HEK293 (cell line): ENCODE data around the gene PRCC.

ENCODE experiments used
- HOXA7 ChIP-seq: sonication (generic); formaldehyde crosslinking; IDR thresholded peaks from 2 replicates; pipeline ENCODE4 v1.8.1; 2022; ENCODE audit warnings: missing genetic modification reagents, borderline replicate concordance
- PRDM1 ChIP-seq: fragments of 450-650 bp; formaldehyde crosslinking; IDR thresholded peaks from 2 replicates; pipeline ENCODE4; 2016; ENCODE audit warnings: missing biosample characterization, missing genetic modification characterization
- TCF7L2 ChIP-seq: IDR thresholded peaks from 2 replicates; pipeline ENCODE4 v1.6.1; 2011; ENCODE audit warnings: low read depth, mild to moderate bottlenecking, inconsistent platforms, low read length, moderate library complexity, borderline replicate concordance
- ZBTB7A ChIP-seq: fragments of 450-650 bp; formaldehyde crosslinking; IDR thresholded peaks from 2 replicates; pipeline ENCODE4 v1.5.1; 2016; ENCODE audit warnings: low read depth, missing biosample characterization, missing genetic modification characterization
- ZNF2 ChIP-seq: fragments of 450-650 bp; formaldehyde crosslinking; IDR thresholded peaks from 2 replicates; pipeline ENCODE4 v1.5.1; 2016; ENCODE audit warnings: missing biosample characterization, missing genetic modification characterization
- ZNF274 ChIP-seq, 2 experiments: fragments of 200-500 bp in 1 of 2; fragments of 450-650 bp in 1 of 2; sonication (Bioruptor generic) in 1 of 2; formaldehyde crosslinking in 1 of 2; IDR thresholded peaks; 2 replicates each; pipeline versions ENCODE4 v1.5.1 to v1.6.1; 2014 to 2016; ENCODE audit warnings: borderline replicate concordance in 1 of 2, inconsistent platforms in 1 of 2, low read length in 1 of 2, missing biosample characterization in 1 of 2, missing genetic modification characterization in 1 of 2
- ZNF785 ChIP-seq: fragments of 450-650 bp; formaldehyde crosslinking; IDR thresholded peaks from 2 replicates; pipeline ENCODE4 v1.5.1; 2016; ENCODE audit warnings: missing biosample characterization, missing genetic modification characterization
- ZSCAN16 ChIP-seq: fragments of 450-650 bp; formaldehyde crosslinking; IDR thresholded peaks from 2 replicates; pipeline ENCODE4 v1.5.1; 2016; ENCODE audit warnings: missing biosample characterization, missing genetic modification characterization
- TF ChIP-seq, protein P1 (sequence below): fragments of 450-650 bp; formaldehyde crosslinking; IDR thresholded peaks from 2 replicates; pipeline ENCODE4 v1.5.1; 2016; ENCODE audit warnings: missing biosample characterization, missing genetic modification characterization
- TF ChIP-seq, protein P2 (sequence below): fragments of 450-650 bp; formaldehyde crosslinking; IDR thresholded peaks from 2 replicates; pipeline ENCODE4 v1.5.1; 2016; ENCODE audit warnings: missing biosample characterization, missing genetic modification characterization, low read depth
- TF ChIP-seq, protein P3 (sequence below): fragments of 450-650 bp; formaldehyde crosslinking; conservative IDR thresholded peaks from 2 replicates; pipeline ENCODE4 v1.5.1; 2016; ENCODE audit warnings: low read depth, missing biosample characterization, missing genetic modification characterization
- TF ChIP-seq, protein P4 (sequence below): fragments of 450-650 bp; formaldehyde crosslinking; IDR thresholded peaks from 2 replicates; pipeline ENCODE4 v1.5.1; 2016; ENCODE audit warnings: missing biosample characterization, missing genetic modification characterization

DNA sequence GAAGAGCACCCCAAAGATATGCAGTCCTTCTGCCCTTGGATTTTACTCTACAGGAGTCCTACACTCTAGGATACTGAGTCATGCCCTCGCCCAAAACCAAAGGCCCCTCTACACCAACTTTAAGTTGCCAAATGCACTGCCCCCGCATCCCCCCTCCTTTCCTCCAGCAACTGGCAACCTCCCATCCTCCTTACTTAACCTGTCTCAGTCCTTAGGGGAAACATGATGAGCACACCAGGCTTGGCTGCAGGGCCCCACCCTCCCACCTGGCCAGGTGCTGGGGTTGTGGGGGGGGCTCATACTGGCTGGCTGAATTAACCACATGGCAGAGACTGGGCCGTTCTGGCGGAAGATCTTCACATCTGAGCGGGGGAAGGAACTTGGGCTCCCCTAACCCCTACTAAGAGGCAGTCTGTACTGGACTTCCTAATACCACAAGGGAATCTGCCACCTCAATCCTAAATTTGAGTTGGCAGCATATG, 17.1 kb upstream of the PRCC start:
- TF ChIP-seq, protein P1, sequence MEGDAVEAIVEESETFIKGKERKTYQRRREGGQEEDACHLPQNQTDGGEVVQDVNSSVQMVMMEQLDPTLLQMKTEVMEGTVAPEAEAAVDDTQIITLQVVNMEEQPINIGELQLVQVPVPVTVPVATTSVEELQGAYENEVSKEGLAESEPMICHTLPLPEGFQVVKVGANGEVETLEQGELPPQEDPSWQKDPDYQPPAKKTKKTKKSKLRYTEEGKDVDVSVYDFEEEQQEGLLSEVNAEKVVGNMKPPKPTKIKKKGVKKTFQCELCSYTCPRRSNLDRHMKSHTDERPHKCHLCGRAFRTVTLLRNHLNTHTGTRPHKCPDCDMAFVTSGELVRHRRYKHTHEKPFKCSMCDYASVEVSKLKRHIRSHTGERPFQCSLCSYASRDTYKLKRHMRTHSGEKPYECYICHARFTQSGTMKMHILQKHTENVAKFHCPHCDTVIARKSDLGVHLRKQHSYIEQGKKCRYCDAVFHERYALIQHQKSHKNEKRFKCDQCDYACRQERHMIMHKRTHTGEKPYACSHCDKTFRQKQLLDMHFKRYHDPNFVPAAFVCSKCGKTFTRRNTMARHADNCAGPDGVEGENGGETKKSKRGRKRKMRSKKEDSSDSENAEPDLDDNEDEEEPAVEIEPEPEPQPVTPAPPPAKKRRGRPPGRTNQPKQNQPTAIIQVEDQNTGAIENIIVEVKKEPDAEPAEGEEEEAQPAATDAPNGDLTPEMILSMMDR (tag by site-specific recombination) = no peak
- TF ChIP-seq, protein P2, sequence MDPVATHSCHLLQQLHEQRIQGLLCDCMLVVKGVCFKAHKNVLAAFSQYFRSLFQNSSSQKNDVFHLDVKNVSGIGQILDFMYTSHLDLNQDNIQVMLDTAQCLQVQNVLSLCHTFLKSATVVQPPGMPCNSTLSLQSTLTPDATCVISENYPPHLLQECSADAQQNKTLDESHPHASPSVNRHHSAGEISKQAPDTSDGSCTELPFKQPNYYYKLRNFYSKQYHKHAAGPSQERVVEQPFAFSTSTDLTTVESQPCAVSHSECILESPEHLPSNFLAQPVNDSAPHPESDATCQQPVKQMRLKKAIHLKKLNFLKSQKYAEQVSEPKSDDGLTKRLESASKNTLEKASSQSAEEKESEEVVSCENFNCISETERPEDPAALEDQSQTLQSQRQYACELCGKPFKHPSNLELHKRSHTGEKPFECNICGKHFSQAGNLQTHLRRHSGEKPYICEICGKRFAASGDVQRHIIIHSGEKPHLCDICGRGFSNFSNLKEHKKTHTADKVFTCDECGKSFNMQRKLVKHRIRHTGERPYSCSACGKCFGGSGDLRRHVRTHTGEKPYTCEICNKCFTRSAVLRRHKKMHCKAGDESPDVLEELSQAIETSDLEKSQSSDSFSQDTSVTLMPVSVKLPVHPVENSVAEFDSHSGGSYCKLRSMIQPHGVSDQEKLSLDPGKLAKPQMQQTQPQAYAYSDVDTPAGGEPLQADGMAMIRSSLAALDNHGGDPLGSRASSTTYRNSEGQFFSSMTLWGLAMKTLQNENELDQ (tag by site-specific recombination) = no peak
- no peak for TF ChIP-seq PRDM1 (tag by site-specific recombination)
- no peak for TF ChIP-seq ZBTB7A (tag by site-specific recombination)
- TF ChIP-seq ZNF274 (IDR thresholded peaks at IDR 0.05; ENCODE audit: low read length) = no peak
- no peak for TF ChIP-seq ZNF274 (tag by site-specific recombination; IDR thresholded peaks at IDR 0.05; ENCODE audit: borderline replicate concordance)
- TF ChIP-seq HOXA7 (CRISPR knock-in tag) = no peak
- TF ChIP-seq, protein P3, sequence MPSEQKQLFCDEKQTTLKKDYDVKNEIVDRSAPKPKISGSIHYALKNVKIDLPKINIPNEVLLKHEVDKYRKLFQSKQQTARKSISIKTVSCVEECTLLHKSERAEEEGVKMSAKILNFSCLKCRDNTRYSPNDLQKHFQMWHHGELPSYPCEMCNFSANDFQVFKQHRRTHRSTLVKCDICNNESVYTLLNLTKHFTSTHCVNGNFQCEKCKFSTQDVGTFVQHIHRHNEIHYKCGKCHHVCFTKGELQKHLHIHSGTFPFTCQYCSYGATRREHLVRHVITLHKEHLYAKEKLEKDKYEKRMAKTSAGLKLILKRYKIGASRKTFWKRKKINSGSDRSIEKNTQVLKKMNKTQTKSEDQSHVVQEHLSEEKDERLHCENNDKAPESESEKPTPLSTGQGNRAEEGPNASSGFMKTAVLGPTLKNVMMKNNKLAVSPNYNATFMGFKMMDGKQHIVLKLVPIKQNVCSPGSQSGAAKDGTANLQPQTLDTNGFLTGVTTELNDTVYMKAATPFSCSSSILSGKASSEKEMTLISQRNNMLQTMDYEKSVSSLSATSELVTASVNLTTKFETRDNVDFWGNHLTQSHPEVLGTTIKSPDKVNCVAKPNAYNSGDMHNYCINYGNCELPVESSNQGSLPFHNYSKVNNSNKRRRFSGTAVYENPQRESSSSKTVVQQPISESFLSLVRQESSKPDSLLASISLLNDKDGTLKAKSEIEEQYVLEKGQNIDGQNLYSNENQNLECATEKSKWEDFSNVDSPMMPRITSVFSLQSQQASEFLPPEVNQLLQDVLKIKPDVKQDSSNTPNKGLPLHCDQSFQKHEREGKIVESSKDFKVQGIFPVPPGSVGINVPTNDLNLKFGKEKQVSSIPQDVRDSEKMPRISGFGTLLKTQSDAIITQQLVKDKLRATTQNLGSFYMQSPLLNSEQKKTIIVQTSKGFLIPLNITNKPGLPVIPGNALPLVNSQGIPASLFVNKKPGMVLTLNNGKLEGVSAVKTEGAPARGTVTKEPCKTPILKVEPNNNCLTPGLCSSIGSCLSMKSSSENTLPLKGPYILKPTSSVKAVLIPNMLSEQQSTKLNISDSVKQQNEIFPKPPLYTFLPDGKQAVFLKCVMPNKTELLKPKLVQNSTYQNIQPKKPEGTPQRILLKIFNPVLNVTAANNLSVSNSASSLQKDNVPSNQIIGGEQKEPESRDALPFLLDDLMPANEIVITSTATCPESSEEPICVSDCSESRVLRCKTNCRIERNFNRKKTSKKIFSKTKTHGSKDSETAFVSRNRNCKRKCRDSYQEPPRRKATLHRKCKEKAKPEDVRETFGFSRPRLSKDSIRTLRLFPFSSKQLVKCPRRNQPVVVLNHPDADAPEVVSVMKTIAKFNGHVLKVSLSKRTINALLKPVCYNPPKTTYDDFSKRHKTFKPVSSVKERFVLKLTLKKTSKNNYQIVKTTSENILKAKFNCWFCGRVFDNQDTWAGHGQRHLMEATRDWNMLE (tag by site-specific recombination) = no peak
- no peak for TF ChIP-seq ZNF785 (tag by site-specific recombination)
- TF ChIP-seq ZSCAN16 (tag by site-specific recombination) = no peak
- TF ChIP-seq, protein P4, sequence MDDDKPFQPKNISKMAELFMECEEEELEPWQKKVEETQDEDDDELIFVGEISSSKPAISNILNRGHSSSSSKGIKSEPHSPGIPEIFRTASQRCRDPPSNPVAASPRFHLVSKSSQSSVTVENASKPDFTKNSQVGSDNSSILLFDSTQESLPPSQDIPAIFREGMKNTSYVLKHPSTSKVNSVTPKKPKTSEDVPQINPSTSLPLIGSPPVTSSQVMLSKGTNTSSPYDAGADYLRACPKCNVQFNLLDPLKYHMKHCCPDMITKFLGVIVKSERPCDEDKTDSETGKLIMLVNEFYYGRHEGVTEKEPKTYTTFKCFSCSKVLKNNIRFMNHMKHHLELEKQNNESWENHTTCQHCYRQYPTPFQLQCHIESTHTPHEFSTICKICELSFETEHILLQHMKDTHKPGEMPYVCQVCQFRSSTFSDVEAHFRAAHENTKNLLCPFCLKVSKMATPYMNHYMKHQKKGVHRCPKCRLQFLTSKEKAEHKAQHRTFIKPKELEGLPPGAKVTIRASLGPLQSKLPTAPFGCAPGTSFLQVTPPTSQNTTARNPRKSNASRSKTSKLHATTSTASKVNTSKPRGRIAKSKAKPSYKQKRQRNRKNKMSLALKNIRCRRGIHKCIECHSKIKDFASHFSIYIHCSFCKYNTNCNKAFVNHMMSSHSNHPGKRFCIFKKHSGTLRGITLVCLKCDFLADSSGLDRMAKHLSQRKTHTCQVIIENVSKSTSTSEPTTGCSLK = no peak
- no peak for TF ChIP-seq ZNF2 (tag by site-specific recombination)
- no peak for TF ChIP-seq TCF7L2
